ENCODE results near the gene MAP2K7. TPM values are rescaled to one million over a fixed set of nuclear protein-coding genes. Genes with fewer than 3 reads are reported as not detected.
"Not testable (repeated sequence)": the region's sequence is repeated elsewhere in the genome, so short reads cannot be mapped to it uniquely, and the experiment has no call there.

MAP2K7 gene
- total RNA-seq, 3 donors from 2014 or later: 13.3 to 17.1 (median 13.8) TPM

- Histone ChIP-seq H3K4me3 (peak overlapping the region; percentile 14 to 53 (median 27)), H3K9me3 (no peaks in the 10 kb centered on the region), H3K36me3 (peaks cover 21% of the 10 kb centered on the region), H3K4me1 (peaks cover 27 to 32% of the 10 kb centered on the region in 2 donors), H3K27ac (peak overlapping the region; percentile 97 to 99), H3K27me3 (no peaks in the 10 kb centered on the region)
- TF ChIP-seq CTCF (IDR thresholded peaks at IDR 0.05) (peak; percentile 17 to 61 (median 32)), POLR2A (IDR thresholded peaks at IDR 0.05) (no peak), POLR2AphosphoS5 (IDR thresholded peaks at IDR 0.05) (peak in 1 of 3 donors; percentile 21)
- DNase-seq (ENCODE audit: low spot score in 2 of 2): peak in 1 of 2 donors; percentile 81
- intact Hi-C loops (cut with DNase I; ENCODE audit: low total_unique reads): no loop called here
These were observed 25.3 kb downstream of the MAP2K7 start for GRCh38 chr19:7928741-7929701.

- peak overlapping the region; percentile 97 to 99 for H3K27ac ChIP-seq
These were observed 26.4 kb downstream of the MAP2K7 start for GRCh38 chr19:7930030-7930429.

GRCh38 chr19:7930765-7931164 is 27.1 kb downstream of the MAP2K7 start:
- intact Hi-C loops (cut with DNase I; ENCODE audit: low total_unique reads): no loop called here
- Histone ChIP-seq H3K27ac (peak overlapping the region; percentile 83 to 97), H3K4me1 (peaks cover 19 to 28% of the 10 kb centered on the region in 2 donors), H3K9me3 (no peaks in the 10 kb centered on the region), H3K27me3 (no peaks in the 10 kb centered on the region), H3K36me3 (peaks cover 21% of the 10 kb centered on the region), H3K4me3 (no peak overlapping the region)
- DNase-seq (ENCODE audit: low spot score in 2 of 2): no peak
- TF ChIP-seq CTCF (IDR thresholded peaks at IDR 0.05): no peak
- TF ChIP-seq POLR2AphosphoS5 (IDR thresholded peaks at IDR 0.05): no peak
- no peak for TF ChIP-seq POLR2A (IDR thresholded peaks at IDR 0.05)

More at GRCh38 chr19:7930030-7930429, 26.4 kb downstream of the MAP2K7 start:
- H3K9me3 ChIP-seq; H3K27me3 ChIP-seq; DNase-seq (ENCODE audit: low spot score in 2 of 2); intact Hi-C loops (cut with DNase I; ENCODE audit: low total_unique reads): not testable (repeated sequence)
- H3K36me3 ChIP-seq: peaks cover 21% of the 10 kb centered on the region
- peak overlapping the region in 1 of 3 donors; percentile 53 for H3K4me3 ChIP-seq
- H3K4me1 ChIP-seq: peaks cover 22 to 32% of the 10 kb centered on the region in 2 donors

GRCh38 chr19:7931221-7932061 is 27.8 kb downstream of the MAP2K7 start:
- DNase-seq (ENCODE audit: low spot score in 2 of 2): no peak
- Histone ChIP-seq H3K27me3 (no peaks in the 10 kb centered on the region), H3K27ac (peak overlapping the region; percentile 83 to 97), H3K9me3 (no peaks in the 10 kb centered on the region), H3K4me3 (no peak overlapping the region), H3K36me3 (peaks cover 21% of the 10 kb centered on the region), H3K4me1 (peaks cover 16 to 24% of the 10 kb centered on the region in 2 donors)
- intact Hi-C loops (cut with DNase I; ENCODE audit: low total_unique reads): no loop called here
- no peak for TF ChIP-seq POLR2AphosphoS5 (IDR thresholded peaks at IDR 0.05)
- TF ChIP-seq CTCF (IDR thresholded peaks at IDR 0.05): no peak
- TF ChIP-seq POLR2A (IDR thresholded peaks at IDR 0.05): no peak

- Histone ChIP-seq H3K36me3 (peaks cover 21% of the 10 kb centered on the region), H3K27me3 (no peaks in the 10 kb centered on the region), H3K4me3 (no peak overlapping the region), H3K4me1 (peaks cover 7 to 16% of the 10 kb centered on the region in 2 donors), H3K27ac (no peak overlapping the region), H3K9me3 (no peaks in the 10 kb centered on the region)
- intact Hi-C loops (cut with DNase I; ENCODE audit: low total_unique reads): no loop called here
- no peak for TF ChIP-seq CTCF (IDR thresholded peaks at IDR 0.05)
- no peak for TF ChIP-seq POLR2AphosphoS5 (IDR thresholded peaks at IDR 0.05)
- TF ChIP-seq POLR2A (IDR thresholded peaks at IDR 0.05): no peak
- no peak for DNase-seq (ENCODE audit: low spot score in 2 of 2)
These were observed 28.7 kb downstream of the MAP2K7 start for GRCh38 chr19:7932276-7932929.
